ENCODE measurements around the gene SUPT3H.
"Not testable (repeated sequence)": the region's sequence is repeated elsewhere in the genome, so short reads cannot be mapped to it uniquely, and the experiment has no call there.

Gene SUPT3H

GRCh38 chr6:45320349-45320748, 57.4 kb downstream of the SUPT3H start:
- DNase-seq: no peak

- no peak for DNase-seq
Observed at GRCh38 chr6:45314146-45314545, 63.6 kb downstream of the SUPT3H start.

GRCh38 chr6:45310118-45310788, 67.5 kb downstream of the SUPT3H start:
- peak; percentile 16 for DNase-seq

- no peak for DNase-seq
Observed at GRCh38 chr6:45305546-45305945, 72.2 kb downstream of the SUPT3H start.

GRCh38 chr6:45302832-45303231, 74.9 kb downstream of the SUPT3H start:
- no peak for DNase-seq

GRCh38 chr6:45301348-45302142, 76.2 kb downstream of the SUPT3H start:
- DNase-seq: no peak

GRCh38 chr6:45300736-45301135, 77.0 kb downstream of the SUPT3H start:
- DNase-seq: no peak

GRCh38 chr6:45299096-45299581, 78.6 kb downstream of the SUPT3H start:
- DNase-seq: no peak

GRCh38 chr6:45297320-45297719, 80.4 kb downstream of the SUPT3H start:
- DNase-seq: no peak

GRCh38 chr6:45294065-45294701, 83.6 kb downstream of the SUPT3H start:
- DNase-seq: not testable (repeated sequence)

- DNase-seq: no peak
Observed at GRCh38 chr6:45293306-45293705, 84.4 kb downstream of the SUPT3H start.

- DNase-seq: no peak
Observed at GRCh38 chr6:45289751-45290514, 87.8 kb downstream of the SUPT3H start.

GRCh38 chr6:45286707-45287106, 91.0 kb downstream of the SUPT3H start:
- DNase-seq: not testable (repeated sequence)

- DNase-seq: no peak
Observed at GRCh38 chr6:45278367-45278766, 99.4 kb downstream of the SUPT3H start.

GRCh38 chr6:45277741-45278140, 100.0 kb downstream of the SUPT3H start:
- not testable (repeated sequence) for DNase-seq

- no peak for DNase-seq
Observed at GRCh38 chr6:45275358-45275757, 102.4 kb downstream of the SUPT3H start.

GRCh38 chr6:45272626-45273025, 105.1 kb downstream of the SUPT3H start:
- no peak for DNase-seq

GRCh38 chr6:45265246-45265645, 112.5 kb downstream of the SUPT3H start:
- DNase-seq: no peak

- no peak for DNase-seq
Observed at GRCh38 chr6:45260696-45261095, 117.0 kb downstream of the SUPT3H start.

- DNase-seq: no peak
Observed at GRCh38 chr6:45256697-45257695, 120.7 kb downstream of the SUPT3H start.

- DNase-seq: no peak
Observed at GRCh38 chr6:45255434-45255833, 122.3 kb downstream of the SUPT3H start.

- no peak for DNase-seq
Observed at GRCh38 chr6:45254253-45254652, 123.5 kb downstream of the SUPT3H start.

All from activated CD4-positive, alpha-beta T cell treated with anti-CD3 and anti-CD28 coated beads, Interleukin-2, amount 50 U/mL, for 16 hours (primary cell).